HEK293 (cell line): ENCODE measurements around the gene CMIP.

Experiments used
- CTCF ChIA-PET: fragments of 350-600 bp; formaldehyde crosslinking; extraction: SDS; loops from one replicate; lab custom pipeline; 2021; ENCODE audit warnings: antibody characterized with exemption; lab: Yijun Ruan, JAX
- POLR2A ChIA-PET: fragments of 300-600 bp; formaldehyde crosslinking; extraction: SDS; loops from one replicate; lab custom pipeline; 2020; ENCODE audit warnings: antibody characterized with exemption, inconsistent platforms; lab: Yijun Ruan, JAX
- H3K27ac ChIP-seq: fragments of 200-500 bp; sonication (Bioruptor generic); 2 replicates; pipeline ENCODE4 v1.5.1; 2014; ENCODE audit warnings: low read depth, low read length, control low read depth, inconsistent platforms; ENCODE audit errors: extremely low read depth
- H3K36me3 ChIP-seq, 2 experiments: fragments of 200-500 bp in 1 of 2; sonication (Bioruptor generic) in 1 of 2; 1 replicate in 1 of 2; 2 replicates in 1 of 2; pipeline ENCODE4 v1.5.1; 2014 to 2017; ENCODE audit warnings: inconsistent platforms in 2 of 2, low read length in 2 of 2; ENCODE audit not compliant: control insufficient read depth in 2 of 2, insufficient read depth in 1 of 2
- H3K4me1 ChIP-seq: fragments of 200-500 bp; sonication (Bioruptor generic); 2 replicates; pipeline ENCODE4 v1.5.1; 2014; ENCODE audit warnings: mild to moderate bottlenecking, low read length, inconsistent platforms; ENCODE audit not compliant: control insufficient read depth, insufficient read depth
- H3K4me3 ChIP-seq: 2 replicates; pipeline ENCODE4 v1.5.1; 2011; ENCODE audit warnings: low read depth, mild to moderate bottlenecking, control low read depth, low read length, moderate library complexity
- H3K9me3 ChIP-seq: fragments of 200-500 bp; sonication (Bioruptor generic); 2 replicates; pipeline ENCODE4 v1.5.1; 2014; ENCODE audit warnings: low read depth, low read length, inconsistent platforms; ENCODE audit not compliant: control insufficient read depth, insufficient read depth
- BCL11B ChIP-seq: fragments of 450-650 bp; formaldehyde crosslinking; IDR thresholded peaks from 2 replicates; pipeline ENCODE4 v1.5.1; 2016; ENCODE audit warnings: low read depth, missing biosample characterization, missing genetic modification characterization
- CTCF ChIP-seq: fragments of 450-650 bp; formaldehyde crosslinking; IDR thresholded peaks from 2 replicates; pipeline ENCODE4 v1.5.1; 2016; ENCODE audit warnings: missing biosample characterization, missing genetic modification characterization
- FEZF1 ChIP-seq: fragments of 450-650 bp; formaldehyde crosslinking; IDR thresholded peaks from 2 replicates; pipeline ENCODE4 v1.5.1; 2016; ENCODE audit warnings: missing biosample characterization, missing genetic modification characterization
- KLF8 ChIP-seq: fragments of 450-650 bp; formaldehyde crosslinking; IDR thresholded peaks from 2 replicates; pipeline ENCODE4 v1.5.1; 2016; ENCODE audit warnings: missing biosample characterization, missing genetic modification characterization
- TCF7L2 ChIP-seq: IDR thresholded peaks from 2 replicates; pipeline ENCODE4 v1.6.1; 2011; ENCODE audit warnings: low read depth, mild to moderate bottlenecking, inconsistent platforms, low read length, moderate library complexity, borderline replicate concordance
- ZBTB17 ChIP-seq: fragments of 450-650 bp; formaldehyde crosslinking; IDR thresholded peaks from 2 replicates; pipeline ENCODE4 v1.5.1; 2016; ENCODE audit warnings: missing biosample characterization, missing genetic modification characterization
- ZBTB20 ChIP-seq: fragments of 450-650 bp; formaldehyde crosslinking; IDR thresholded peaks from 2 replicates; pipeline ENCODE4 v1.5.1; 2016; ENCODE audit warnings: missing biosample characterization, missing genetic modification characterization
- ZIC2 ChIP-seq: fragments of 450-650 bp; formaldehyde crosslinking; IDR thresholded peaks from 2 replicates; pipeline ENCODE4 v1.5.1; 2016; ENCODE audit warnings: missing biosample characterization, missing genetic modification characterization
- ZNF133 ChIP-seq: fragments of 450-650 bp; formaldehyde crosslinking; IDR thresholded peaks from 2 replicates; pipeline ENCODE4 v1.5.1; 2016; ENCODE audit warnings: missing biosample characterization, missing genetic modification characterization
- ZNF184 ChIP-seq: fragments of 450-650 bp; IDR thresholded peaks from 2 replicates; pipeline ENCODE4 v1.5.1; 2018; ENCODE audit warnings: missing biosample characterization, mild to moderate bottlenecking, missing genetic modification characterization
- ZNF202 ChIP-seq: fragments of 450-650 bp; formaldehyde crosslinking; IDR thresholded peaks from 2 replicates; pipeline ENCODE4 v1.5.1; 2016; ENCODE audit warnings: missing biosample characterization, missing genetic modification characterization, borderline replicate concordance
- ZNF239 ChIP-seq: fragments of 450-650 bp; formaldehyde crosslinking; IDR thresholded peaks from 2 replicates; pipeline ENCODE4 v1.5.1; 2016; ENCODE audit warnings: missing biosample characterization, missing genetic modification characterization
- ZNF394 ChIP-seq: fragments of 450-650 bp; formaldehyde crosslinking; IDR thresholded peaks from 2 replicates; pipeline ENCODE4 v1.5.1; 2016; ENCODE audit warnings: missing biosample characterization, missing genetic modification characterization, mild to moderate bottlenecking, moderate library complexity, borderline replicate concordance
- ZNF501 ChIP-seq: fragments of 450-650 bp; formaldehyde crosslinking; IDR thresholded peaks from 2 replicates; pipeline ENCODE4 v1.5.1; 2016; ENCODE audit warnings: missing biosample characterization, missing genetic modification characterization
- ZNF548 ChIP-seq: fragments of 450-650 bp; formaldehyde crosslinking; IDR thresholded peaks from 2 replicates; pipeline ENCODE4 v1.5.1; 2016; ENCODE audit warnings: missing biosample characterization, missing genetic modification characterization
- ZNF621 ChIP-seq: fragments of 450-650 bp; formaldehyde crosslinking; IDR thresholded peaks from 2 replicates; pipeline ENCODE4 v1.5.1; 2017; ENCODE audit warnings: missing biosample characterization, missing genetic modification characterization
- ZNF629 ChIP-seq: fragments of 450-650 bp; formaldehyde crosslinking; IDR thresholded peaks from 2 replicates; pipeline ENCODE4 v1.5.1; 2017; ENCODE audit warnings: missing biosample characterization, missing genetic modification characterization
- ZNF785 ChIP-seq: fragments of 450-650 bp; formaldehyde crosslinking; IDR thresholded peaks from 2 replicates; pipeline ENCODE4 v1.5.1; 2016; ENCODE audit warnings: missing biosample characterization, missing genetic modification characterization
- TF ChIP-seq, protein P1 (sequence below): fragments of 450-650 bp; formaldehyde crosslinking; IDR thresholded peaks from 2 replicates; pipeline ENCODE4 v1.5.1; 2016; ENCODE audit warnings: missing biosample characterization, missing genetic modification characterization

Gene CMIP

DNA sequence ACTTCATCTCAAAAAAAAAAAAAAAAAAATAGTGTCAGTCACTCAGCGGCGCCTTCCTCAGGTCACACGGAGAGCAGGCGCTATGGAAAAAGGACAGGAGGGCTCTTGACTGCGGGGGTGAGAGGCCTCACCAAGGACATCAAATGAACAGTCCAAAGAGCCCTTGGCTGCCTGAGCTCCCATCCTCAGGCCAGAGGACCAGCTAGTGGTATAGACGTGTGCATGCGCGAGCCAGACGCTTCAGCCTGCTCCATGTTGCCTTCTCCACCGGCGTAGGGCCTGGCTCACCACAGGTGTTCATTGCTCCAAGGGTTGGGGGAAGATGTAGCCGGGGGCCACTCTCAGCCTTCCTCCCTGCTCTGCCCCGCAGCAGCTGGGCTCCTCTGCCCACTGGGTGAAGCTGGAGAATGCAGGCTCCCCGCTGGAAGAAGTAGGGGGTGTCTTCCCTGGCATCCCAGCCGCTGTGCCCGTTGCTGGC is 268.7 kb downstream of the CMIP start:
- no peak overlapping the region for H3K4me3 ChIP-seq
- CTCF ChIA-PET = interaction anchor here (0.9 to 1.5 kb wide), 2 partner anchors 10 to 16 kb away, joined by 3 to 4 read pairs; no protein-coding TSS in a partner anchor
- H3K36me3 ChIP-seq = peaks cover 0 to 5% of the 10 kb centered on the region in 2 experiments; a peak in 1 of 3 replicates
- no peaks in the 10 kb centered on the region for H3K9me3 ChIP-seq
- TF ChIP-seq ZIC2 (tag by site-specific recombination) (peak; percentile 59; the same call in 1 of the 2 replicates), FEZF1 (tag by site-specific recombination) (no peak), CTCF (tag by site-specific recombination) (peak; percentile 13; the same call in 1 of the 2 replicates)
- TF ChIP-seq, all 188 proteins: peak for 2
- no peak overlapping the region for H3K27ac ChIP-seq
- peaks cover 5% of the 10 kb centered on the region; the same call in 1 of the 2 replicates for H3K4me1 ChIP-seq
- POLR2A ChIA-PET = no interaction called here

- Histone ChIP-seq H3K4me3 (no peak overlapping the region), H3K36me3 (peaks cover 0 to under 1% of the 10 kb centered on the region in 2 experiments; a peak in 1 of 3 replicates), H3K27ac (no peak overlapping the region), H3K4me1 (peaks cover 5% of the 10 kb centered on the region; the same call in 1 of the 2 replicates), H3K9me3 (no peaks in the 10 kb centered on the region)
- no peak for TF ChIP-seq ZNF785 (tag by site-specific recombination)
- TF ChIP-seq TCF7L2 = no peak
- TF ChIP-seq ZNF239 (tag by site-specific recombination) = no peak
- TF ChIP-seq FEZF1 (tag by site-specific recombination) = no peak
- TF ChIP-seq, protein P1, sequence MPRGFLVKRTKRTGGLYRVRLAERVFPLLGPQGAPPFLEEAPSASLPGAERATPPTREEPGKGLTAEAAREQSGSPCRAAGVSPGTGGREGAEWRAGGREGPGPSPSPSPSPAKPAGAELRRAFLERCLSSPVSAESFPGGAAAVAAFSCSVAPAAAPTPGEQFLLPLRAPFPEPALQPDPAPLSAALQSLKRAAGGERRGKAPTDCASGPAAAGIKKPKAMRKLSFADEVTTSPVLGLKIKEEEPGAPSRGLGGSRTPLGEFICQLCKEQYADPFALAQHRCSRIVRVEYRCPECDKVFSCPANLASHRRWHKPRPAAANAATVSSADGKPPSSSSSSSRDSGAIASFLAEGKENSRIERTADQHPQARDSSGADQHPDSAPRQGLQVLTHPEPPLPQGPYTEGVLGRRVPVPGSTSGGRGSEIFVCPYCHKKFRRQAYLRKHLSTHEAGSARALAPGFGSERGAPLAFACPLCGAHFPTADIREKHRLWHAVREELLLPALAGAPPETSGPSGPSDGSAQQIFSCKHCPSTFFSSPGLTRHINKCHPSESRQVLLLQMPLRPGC = no peak
- TF ChIP-seq ZNF629 (tag by site-specific recombination) = no peak
- no peak for TF ChIP-seq ZNF133 (tag by site-specific recombination)
- 0 out of 2 replicates have a peak, but pooled peaks have one; percentile 4 for TF ChIP-seq ZIC2 (tag by site-specific recombination)
- TF ChIP-seq ZNF621 (tag by site-specific recombination) = no peak
- peak; percentile 60; the same call in 1 of the 2 replicates for TF ChIP-seq ZBTB20 (tag by site-specific recombination)
- no peak for TF ChIP-seq KLF8 (tag by site-specific recombination)
- no peak for TF ChIP-seq ZNF394 (tag by site-specific recombination)
- no peak for TF ChIP-seq ZNF202 (tag by site-specific recombination)
- no peak for TF ChIP-seq ZNF548 (tag by site-specific recombination)
- ChIA-PET POLR2A (no interaction called here), CTCF (interaction anchor here (0.9 to 1.5 kb wide), 2 partner anchors 9 to 16 kb away, joined by 3 to 4 read pairs; no protein-coding TSS in a partner anchor)
These were observed 269.2 kb downstream of the CMIP start for GRCh38 chr16:81713796-81714195.

GRCh38 chr16:81714583-81714982 is 270.0 kb downstream of the CMIP start:
- H3K27ac ChIP-seq = no peak overlapping the region
- CTCF ChIA-PET = interaction anchor here (0.7 to 1.0 kb wide), 3 partner anchors 9 to 83 kb away, joined by 3 to 5 read pairs (median 5); no protein-coding TSS in a partner anchor
- H3K4me3 ChIP-seq = no peak overlapping the region
- POLR2A ChIA-PET = no interaction called here
- no peaks in the 10 kb centered on the region for H3K36me3 ChIP-seq
- H3K4me1 ChIP-seq = peaks cover 5% of the 10 kb centered on the region; the same call in 1 of the 2 replicates
- TF ChIP-seq ZNF501 (tag by site-specific recombination) (no peak), BCL11B (tag by site-specific recombination) (no peak), ZNF184 (no peak), ZBTB17 (no peak)
- no peaks in the 10 kb centered on the region for H3K9me3 ChIP-seq
